ENCODE data around the gene PAX6.
"Not testable (repeated sequence)": the region's sequence is repeated elsewhere in the genome, so short reads cannot be mapped to it uniquely, and the experiment has no call there.

Gene PAX6

DNA sequence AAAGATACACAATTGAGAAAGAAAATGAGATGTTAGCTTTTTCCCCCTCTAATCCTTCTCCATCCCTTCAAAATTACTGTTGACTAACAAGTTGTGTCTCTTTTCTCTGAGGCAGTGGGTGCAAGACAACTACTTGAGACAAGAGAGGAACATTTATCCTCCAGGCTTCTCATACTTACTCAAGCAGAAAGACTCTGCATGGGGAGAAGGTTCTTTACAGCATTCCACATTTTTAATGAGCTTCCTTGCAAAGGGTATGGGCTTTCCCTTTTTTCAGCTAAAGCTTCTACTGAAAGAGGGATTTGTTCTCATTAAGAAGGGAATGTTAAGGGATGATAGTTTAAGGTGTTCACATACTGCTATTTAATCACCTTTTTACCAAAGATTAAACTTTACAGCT lies 47.8 kb downstream of the PAX6 start:
- DNase-seq = no peak

GRCh38 chr11:31761636-31762035 lies 49.5 kb downstream of the PAX6 start:
- DNase-seq = no peak

DNA sequence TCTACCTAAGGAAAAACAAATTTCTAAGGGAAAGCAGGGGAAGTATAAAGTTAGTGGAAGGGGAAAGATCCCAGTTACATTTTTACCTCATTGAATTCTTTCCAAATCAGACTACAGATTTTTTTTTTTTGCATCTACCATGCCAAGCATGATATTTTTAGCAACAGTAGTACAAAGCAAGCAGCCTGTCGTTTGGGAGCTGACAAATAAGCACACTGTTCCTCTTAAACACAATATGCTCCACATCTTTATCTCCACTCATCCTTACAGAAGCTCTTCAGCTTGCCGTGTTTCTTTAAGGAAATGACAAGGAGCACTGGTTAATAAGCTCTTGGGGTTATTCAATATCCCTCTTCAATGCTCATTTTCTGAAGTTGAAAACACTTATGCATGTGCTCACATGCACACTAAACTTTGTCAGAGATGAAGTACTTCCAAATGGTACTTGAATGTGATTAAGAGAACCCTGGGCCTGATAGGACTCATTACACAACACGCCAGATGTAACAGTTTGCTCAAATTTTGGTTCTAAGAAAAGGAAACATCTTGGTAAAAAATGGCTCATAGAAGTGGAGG lies 53.8 kb downstream of the PAX6 start:
- no peak for DNase-seq

- DNase-seq = no peak
Observed at GRCh38 chr11:31747581-31747980, 63.5 kb downstream of the PAX6 start.

GRCh38 chr11:31740731-31741368 lies 70.3 kb downstream of the PAX6 start:
- not testable (repeated sequence) for DNase-seq

DNA sequence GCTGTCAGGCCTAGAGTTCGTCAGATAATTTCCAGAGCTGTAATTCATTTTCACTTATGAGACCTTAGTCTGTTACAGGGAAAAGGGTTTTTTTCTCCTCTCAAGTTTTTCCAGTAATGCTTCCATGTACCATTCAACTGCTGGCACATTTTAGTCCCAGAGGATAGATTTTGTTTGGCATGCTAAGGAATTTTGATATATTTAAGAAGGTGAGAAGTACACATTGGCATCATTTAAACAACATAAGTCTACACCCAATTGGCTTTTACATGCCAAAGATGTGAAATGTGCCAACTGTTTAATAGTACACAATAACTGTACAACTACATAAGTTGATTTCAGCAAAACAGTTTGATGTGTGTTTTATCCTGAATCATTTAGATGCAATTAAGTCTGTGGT lies 71.0 kb downstream of the PAX6 start:
- no peak for DNase-seq

Data from NCI-H1930 (cell line).